Stimulated activated naive CD8-positive, alpha-beta T cell treated with anti-CD3 and anti-CD28 coated beads, Interleukin-15, Interleukin-2, amounts not matched to agents 100 U/mL and 50 U/mL, for 24 hours (primary cell): ENCODE measurements around the gene HSD17B11.
"Not testable (repeated sequence)": the region's sequence is repeated elsewhere in the genome, so short reads cannot be mapped to it uniquely, and the experiment has no call there.

ENCODE experiments used
- ATAC-seq: fragments of 150-1000 bp; cut with Tn5 transposase; one replicate; pipeline ENCODE4 v1.10.0; 2021
- DNase-seq: peaks from one replicate; pipeline ENCODE4 v3.0.0; 2021

The HSD17B11 gene

GRCh38 chr4:87305562-87305961 lies 85.4 kb downstream of the HSD17B11 start:
- DNase-seq (no peak), ATAC-seq (no peak)

DNA sequence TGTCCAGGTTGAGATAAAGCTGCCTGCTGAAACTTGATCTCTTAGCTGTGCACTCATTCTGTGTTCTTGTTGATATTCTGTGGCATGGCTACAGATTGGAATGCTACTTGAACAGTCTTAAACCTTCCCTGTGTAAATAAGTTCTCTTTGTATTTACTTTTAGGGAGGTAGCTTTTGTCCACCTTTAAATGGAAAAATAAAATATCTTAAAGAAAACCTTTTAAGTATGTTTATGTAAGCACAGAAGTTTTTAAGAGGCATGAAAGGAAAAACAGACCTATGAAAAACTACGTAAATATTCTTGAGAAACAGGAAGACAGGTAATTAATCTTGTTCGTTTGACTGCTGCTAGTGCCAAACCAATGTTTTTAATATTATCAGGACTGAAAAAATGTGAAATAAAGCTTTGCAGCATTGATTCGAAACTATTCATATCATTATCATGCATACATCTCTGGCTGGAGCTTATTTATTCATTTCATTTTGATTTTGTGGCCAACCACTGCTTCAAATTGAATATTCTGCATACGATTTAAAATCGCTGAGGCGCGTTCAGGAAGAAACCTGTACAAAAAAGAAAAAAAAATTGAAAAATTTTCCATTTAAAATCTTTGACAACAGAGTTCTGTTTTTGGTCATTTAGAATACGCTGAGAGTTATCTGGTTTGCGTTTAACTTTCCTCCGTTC lies 86.1 kb downstream of the HSD17B11 start:
- no peak for ATAC-seq

DNA sequence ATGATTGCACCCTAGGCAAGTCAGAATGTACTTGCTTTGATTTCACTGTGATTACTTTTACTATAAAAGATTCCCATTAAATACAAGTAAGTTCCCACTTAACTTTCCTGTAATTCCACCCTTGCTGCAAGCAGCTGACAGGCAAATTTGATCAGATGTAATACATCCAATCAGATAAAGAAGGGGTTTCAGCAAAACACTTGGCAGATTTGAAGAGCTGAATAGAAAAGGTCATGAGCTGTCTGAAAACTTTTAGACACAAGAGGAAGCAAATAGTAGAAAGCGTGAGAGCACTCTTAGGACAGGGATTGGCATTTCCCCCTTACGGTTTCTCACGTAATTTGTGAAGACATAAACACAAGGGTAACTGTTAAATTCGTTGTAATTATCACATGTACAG lies 91.1 kb downstream of the HSD17B11 start:
- ATAC-seq, result no peak
- no peak for DNase-seq

More for the DNA sequence above, 86.1 kb downstream of the HSD17B11 start:
- no peak for DNase-seq

- ATAC-seq (no peak), DNase-seq (no peak)
Measured at GRCh38 chr4:87298362-87298761, 92.6 kb downstream of the HSD17B11 start.

DNA sequence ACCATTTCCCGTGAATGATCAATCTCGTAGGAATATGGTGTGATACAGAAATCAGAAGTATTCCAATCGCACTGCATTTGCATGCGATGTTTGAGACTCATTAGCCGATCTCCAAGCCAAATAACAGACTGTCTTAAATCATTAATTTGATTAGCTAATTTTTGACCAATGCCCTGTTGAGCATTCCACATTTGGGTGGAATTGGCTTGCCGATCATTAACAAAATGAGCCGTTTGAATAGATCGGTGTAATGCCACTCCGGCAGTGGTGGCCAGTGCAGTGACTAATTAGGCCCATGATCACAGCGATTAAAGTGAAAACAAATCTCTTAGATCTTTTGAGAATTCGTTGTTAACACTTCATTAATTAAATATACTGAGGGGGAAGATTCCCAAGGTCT lies 96.1 kb downstream of the HSD17B11 start:
- DNase-seq, ATAC-seq: not testable (repeated sequence)

DNA sequence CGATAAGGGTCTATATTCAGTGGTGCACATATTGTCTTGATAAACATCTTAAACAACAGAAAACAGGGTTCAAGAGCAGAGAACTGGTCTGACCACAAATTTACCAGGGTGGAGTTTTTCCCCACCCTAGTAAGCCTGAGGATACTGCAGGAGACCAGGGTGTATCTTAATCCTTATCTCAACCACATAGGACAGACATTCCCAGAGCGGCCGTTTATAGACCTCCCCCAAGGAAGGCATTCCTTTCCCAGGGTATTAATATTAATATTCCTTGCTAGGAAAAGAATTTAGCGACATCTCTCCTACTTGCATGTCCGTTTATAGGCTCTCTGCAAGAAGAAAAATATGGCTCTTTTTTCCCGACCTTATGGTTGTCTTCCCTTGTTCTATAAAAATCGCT lies 97.1 kb downstream of the HSD17B11 start:
- not testable (repeated sequence) for DNase-seq, ATAC-seq

DNA sequence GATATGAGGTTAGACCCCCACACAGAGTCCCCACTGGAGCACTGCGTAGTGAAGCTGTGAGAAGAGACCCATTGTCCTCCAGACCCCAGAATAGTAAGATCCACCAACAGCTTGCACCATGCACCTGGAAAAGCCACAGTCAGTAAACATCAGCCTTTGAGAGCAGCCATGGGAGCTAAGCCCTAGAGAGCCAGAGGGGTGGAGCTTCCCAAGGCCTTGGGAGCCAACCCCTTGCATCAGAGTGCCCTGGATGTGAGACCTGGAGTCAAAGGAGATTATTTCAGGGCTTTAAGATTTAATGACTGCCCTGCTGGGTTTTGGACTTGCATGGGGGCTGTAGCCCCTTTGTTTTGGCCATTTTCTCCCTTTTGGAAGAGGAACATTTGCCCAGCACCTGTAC lies 104.0 kb downstream of the HSD17B11 start:
- DNase-seq, result no peak
- no peak for ATAC-seq
